ENCODE data around the gene UNCX. TPM values are rescaled to one million over a fixed set of nuclear protein-coding genes. Genes with fewer than 3 reads are reported as not detected.

UNCX gene
- total and polyA plus RNA-seq, 9 of the 15 experiments (the other 6 are each of a cell fraction or from before 2014, with no cell fraction given) = not detected

- no peaks in the 10 kb centered on the region for H3K36me3 ChIP-seq (ENCODE audit: control insufficient read depth, insufficient read depth, low read length)
- H3K9me3 ChIP-seq (replicated peaks; ENCODE audit: control insufficient read depth, insufficient read depth, low read depth, low read length) = no peaks in the 10 kb centered on the region
- ATAC-seq (no peak), FAIRE-seq (no peak), DNase-seq (ENCODE audit: extremely low read depth in 1 of 4, low spot score in 3 of 4) (no peak)
- ChIA-PET CTCF (ENCODE audit: low intra/inter-chr PET ratio) (no interaction called here), POLR2A (interaction anchor here (0.6 kb wide), 1 partner anchor 225 kb away, joined by 3 read pairs; no protein-coding TSS in a partner anchor)
- H3K4me2 ChIP-seq (ENCODE audit: insufficient read depth, low read length) = no peak overlapping the region
- H3K79me2 ChIP-seq (ENCODE audit: control insufficient read depth, insufficient read depth, low read length) = no peaks in the 10 kb centered on the region
- no peak overlapping the region for H3K27ac ChIP-seq (ENCODE audit: extremely low read depth, low read depth, low read length)
- H3K4me3 ChIP-seq = no peak overlapping the region
- H2AFZ ChIP-seq (ENCODE audit: low read depth, low read length) = no peak overlapping the region
- intact Hi-C loops (cut with micrococcal nuclease) (no loop called here), in situ Hi-C loops (cut with MboI) (no loop called here)
- TF ChIP-seq ZFP36 (IDR thresholded peaks at IDR 0.05; ENCODE audit: low read depth, low read length, partially characterized antibody) (peak; percentile 60), CBX5 (IDR thresholded peaks at IDR 0.05; ENCODE audit: borderline replicate concordance, low read depth) (no peak), NFIC (IDR thresholded peaks at IDR 0.05) (0 out of 2 replicates have a peak, but pooled peaks have one; percentile 23), BDP1 (IDR thresholded peaks at IDR 0.05; ENCODE audit: insufficient read depth, insufficient read length) (no peak)
- WGBS (ENCODE audit: insufficient coverage, low coverage, missing lambda C conversion rate) = 1% methylated on average over 19 of the region's 34 CpGs
- peaks cover 36 to 76% of the 10 kb centered on the region in 2 experiments; a peak in 4 of 5 replicates for H3K27me3 ChIP-seq (ENCODE audit: control insufficient read depth in 2 of 2, insufficient read depth in 2 of 2, low read length in 2 of 2)
- H4K20me1 ChIP-seq (replicated peaks; ENCODE audit: control insufficient read depth, insufficient read depth, low read length) = peaks cover 11% of the 10 kb centered on the region
- BruUV-seq (replicated peaks) = no TSS peak
- no peak overlapping the region; a peak in 1 of 4 replicates for H3K9ac ChIP-seq (ENCODE audit: insufficient read depth in 1 of 2, low read depth in 2 of 2, low read length in 2 of 2)
- H3K4me1 ChIP-seq (replicated peaks in 1 of 2; ENCODE audit: control insufficient read depth in 2 of 2, insufficient read depth in 2 of 2, low read length in 2 of 2) = peaks cover 2 to 38% of the 10 kb centered on the region in 2 experiments; a peak in 2 of 5 replicates
- H3K9me1 ChIP-seq (ENCODE audit: control insufficient read depth, insufficient read depth, low read length) = no peaks in the 10 kb centered on the region
Observed at GRCh38 chr7:1254281-1255079, 21.8 kb downstream of the UNCX start.
